22Rv1 (cell line): ENCODE results near the gene USP15.
"Not testable (repeated sequence)": the region's sequence is repeated elsewhere in the genome, so short reads cannot be mapped to it uniquely, and the experiment has no call there.

ENCODE experiments used
- H3K27ac ChIP-seq: fragments of 450-650 bp; 2 replicates; pipeline ENCODE4 v1.5.1; 2017
- CTCF ChIP-seq: fragments of 450-650 bp; IDR thresholded peaks from 2 replicates; pipeline ENCODE4 v1.5.1; 2017; ENCODE audit warnings: mild to moderate bottlenecking
- ZFX ChIP-seq: fragments of 450-650 bp; IDR thresholded peaks from 2 replicates; pipeline ENCODE4 v1.6.1; 2017; ENCODE audit warnings: antibody characterized with exemption, borderline replicate concordance

USP15 gene

GRCh38 chr12:62328296-62328921 is 68.2 kb downstream of the USP15 start:
- H3K27ac ChIP-seq: no peak overlapping the region
- TF ChIP-seq CTCF (no peak), ZFX (no peak)

- no peak overlapping the region for H3K27ac ChIP-seq
- no peak for TF ChIP-seq CTCF
Measured at GRCh38 chr12:62331306-62331705, 71.1 kb downstream of the USP15 start.

GRCh38 chr12:62332598-62332997 is 72.4 kb downstream of the USP15 start:
- TF ChIP-seq ZFX: no peak
- no peak for TF ChIP-seq CTCF
- no peak overlapping the region for H3K27ac ChIP-seq

GRCh38 chr12:62335057-62335456 is 74.9 kb downstream of the USP15 start:
- TF ChIP-seq CTCF (no peak), ZFX (no peak)
- H3K27ac ChIP-seq: no peak overlapping the region

- TF ChIP-seq CTCF (no peak), ZFX (no peak)
- no peak overlapping the region for H3K27ac ChIP-seq
Measured at GRCh38 chr12:62335796-62336195, 75.6 kb downstream of the USP15 start.

GRCh38 chr12:62337643-62338042 is 77.4 kb downstream of the USP15 start:
- not testable (repeated sequence) for H3K27ac ChIP-seq

- H3K27ac ChIP-seq: not testable (repeated sequence)
Measured at GRCh38 chr12:62342614-62343303, 82.6 kb downstream of the USP15 start.

- not testable (repeated sequence) for H3K27ac ChIP-seq
Measured at GRCh38 chr12:62343304-62344120, 83.3 kb downstream of the USP15 start.

GRCh38 chr12:62344731-62345556 is 84.7 kb downstream of the USP15 start:
- not testable (repeated sequence) for H3K27ac ChIP-seq
